SKM-1 (cell line): ENCODE results near the gene GLI3.
A peak's percentile ranks its signal among the peaks of the same experiment; 100 is the strongest.

ENCODE experiments used
- DNase-seq: peaks from one replicate; lab custom pipeline; 2025; ENCODE audit not compliant: unreplicated experiment; lab: John Stamatoyannopoulos, UW

GLI3 gene

DNA sequence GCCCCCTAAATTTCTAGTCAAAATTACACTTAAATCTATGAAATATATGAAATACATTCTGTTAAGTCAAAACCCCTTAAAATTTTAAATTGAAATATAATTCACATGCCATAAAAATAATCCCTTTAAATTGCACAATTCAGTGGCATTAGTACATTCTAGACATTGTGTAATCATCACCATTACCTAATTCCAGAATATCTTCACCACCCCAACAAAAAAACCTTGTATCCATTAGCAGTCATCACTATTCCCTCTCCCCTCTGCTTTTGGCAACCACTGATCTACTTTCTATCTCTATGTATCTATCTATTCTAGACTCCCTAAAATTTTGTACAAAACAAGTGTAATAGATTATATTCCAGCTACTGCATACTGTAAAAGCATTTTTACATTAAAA lies 261.2 kb downstream of the GLI3 start:
- no peak for DNase-seq

- DNase-seq, result no peak
Observed at GRCh38 chr7:41974870-41975557, 262.0 kb downstream of the GLI3 start.

DNA sequence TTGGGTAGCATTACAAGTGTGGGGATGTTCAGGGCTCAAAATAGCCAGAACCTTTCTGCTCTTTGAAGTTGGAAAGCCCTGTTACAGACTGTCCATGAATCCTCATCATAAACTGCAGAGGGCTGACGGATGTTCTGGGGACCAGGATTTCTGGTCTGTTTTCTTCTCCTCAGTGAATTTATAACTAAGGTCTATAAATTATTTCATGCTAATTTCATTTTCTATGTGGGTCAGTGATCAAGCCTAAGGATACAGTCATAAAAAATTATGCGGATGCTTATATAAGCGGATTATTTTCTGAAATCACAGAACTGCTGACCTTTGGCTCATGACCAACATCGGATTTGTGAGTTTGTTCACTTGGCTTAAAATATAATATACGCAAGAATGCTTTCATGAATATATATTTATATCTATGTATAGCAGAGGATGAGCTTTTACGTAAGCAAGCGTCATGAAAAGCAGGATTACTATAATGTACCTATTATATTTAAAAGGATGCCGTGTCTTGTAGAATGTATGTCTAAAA lies 263.7 kb downstream of the GLI3 start:
- DNase-seq, result no peak

GRCh38 chr7:41972776-41973175 lies 264.2 kb downstream of the GLI3 start:
- DNase-seq, result no peak

DNA sequence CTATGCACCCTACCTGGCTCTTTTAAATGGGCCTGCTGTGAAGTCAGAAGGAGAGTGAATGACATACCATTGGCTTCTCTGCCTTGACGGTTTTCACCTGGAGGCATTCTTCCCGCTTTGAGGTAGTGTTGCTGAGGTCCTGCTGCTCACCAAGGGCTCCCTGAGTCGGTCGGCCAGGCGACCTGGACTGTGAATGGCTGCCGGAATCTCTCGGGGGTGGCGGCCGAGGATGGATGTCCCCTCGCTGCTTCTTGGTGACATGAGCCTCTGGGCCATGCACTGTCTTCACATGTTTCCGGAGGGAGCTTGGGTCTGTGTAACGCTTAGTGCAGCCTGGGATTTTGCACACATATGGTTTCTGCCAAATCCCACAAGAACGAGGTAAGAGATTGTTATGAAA lies 264.7 kb downstream of the GLI3 start:
- DNase-seq, result no peak

- no peak for DNase-seq
Observed at GRCh38 chr7:41971640-41972187, 265.3 kb downstream of the GLI3 start.

DNA sequence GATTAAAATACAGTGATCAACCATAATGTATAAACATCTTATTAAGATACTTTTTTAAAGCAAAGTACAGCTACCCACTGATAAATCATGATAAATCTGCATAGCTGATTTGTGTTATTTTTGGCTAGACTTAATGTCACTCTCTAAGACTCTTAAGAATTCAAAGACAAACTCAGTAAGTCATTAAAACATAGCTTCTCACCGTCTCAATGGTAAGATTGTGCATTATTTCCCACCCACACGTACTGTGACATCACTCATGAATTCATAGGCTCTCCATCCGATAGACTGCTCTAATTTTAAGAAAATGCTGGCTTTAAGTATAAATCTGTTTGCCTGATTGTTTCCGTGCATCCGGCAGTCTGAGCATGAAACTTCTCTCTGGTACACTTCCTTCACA lies 266.1 kb downstream of the GLI3 start:
- DNase-seq, result no peak

DNA sequence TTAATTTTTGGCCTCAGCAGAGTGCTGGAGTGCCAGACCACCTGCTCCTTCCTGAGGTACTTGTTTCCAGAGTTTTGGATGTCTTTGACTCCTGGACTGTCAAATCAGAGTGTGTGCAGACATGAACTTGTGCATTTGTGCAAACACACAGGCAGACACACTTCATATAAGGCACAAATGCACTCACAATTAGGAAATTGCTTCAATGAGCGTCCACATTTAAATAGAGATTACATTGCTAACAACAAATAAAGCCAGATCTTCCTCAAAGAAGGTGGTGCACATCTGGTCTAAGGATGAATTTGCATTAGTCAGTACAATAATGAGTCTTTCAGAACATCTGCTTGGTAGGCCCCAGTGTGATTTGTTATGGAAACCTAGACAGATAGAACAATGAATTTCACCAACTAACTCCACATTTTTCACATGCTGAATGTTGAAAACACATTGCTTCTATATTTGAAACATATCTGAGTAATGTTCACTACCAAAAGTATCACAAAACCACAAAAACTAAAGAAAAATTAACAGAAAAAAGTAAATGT lies 267.4 kb downstream of the GLI3 start:
- no peak for DNase-seq

DNA sequence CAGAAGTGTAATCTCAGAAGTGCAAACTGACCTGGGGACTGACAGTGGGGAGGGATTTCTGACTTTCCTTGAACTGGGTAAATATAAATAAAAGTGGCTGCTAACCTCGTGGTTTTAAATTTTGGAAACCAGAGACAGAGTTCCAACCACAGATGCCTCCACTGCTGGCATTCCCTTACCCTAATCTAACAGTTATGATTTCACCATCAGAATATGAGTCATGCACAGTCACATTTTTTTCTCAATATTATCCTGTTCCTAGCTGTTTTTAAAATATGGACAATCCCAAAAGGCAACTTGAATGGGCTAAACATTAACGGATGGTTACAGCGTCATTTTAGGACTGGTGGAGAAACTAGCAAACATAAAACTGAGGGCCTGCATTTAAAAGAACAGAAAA lies 269.9 kb downstream of the GLI3 start:
- DNase-seq, result no peak

DNA sequence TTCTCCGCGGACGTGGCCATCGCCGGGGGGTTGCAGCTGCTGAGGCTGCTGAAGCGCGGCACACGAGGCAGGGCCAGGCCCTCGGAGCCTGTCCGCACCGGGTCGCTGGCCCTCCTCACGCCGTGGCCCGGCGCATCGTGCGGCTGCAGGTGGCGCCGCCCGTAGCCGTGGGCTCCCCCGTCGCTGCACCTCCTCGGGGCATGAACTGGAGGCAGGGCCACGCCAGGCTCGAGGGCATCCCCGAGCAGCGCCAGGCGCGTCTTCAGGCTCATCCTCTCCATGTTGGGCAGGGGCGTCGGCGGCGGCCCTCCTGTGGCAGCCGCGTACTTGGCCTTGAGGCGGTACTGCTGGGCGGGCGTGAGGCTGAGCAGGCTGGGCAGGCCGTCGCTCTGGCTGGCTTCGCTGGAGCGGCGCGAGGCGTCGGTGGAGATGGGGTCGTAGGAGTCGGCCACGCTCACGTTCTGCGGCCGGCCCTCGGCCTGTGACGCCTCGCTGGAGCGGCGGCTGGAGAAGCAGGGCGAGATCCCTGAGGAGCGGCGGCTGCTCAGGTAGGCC lies 271.0 kb downstream of the GLI3 start:
- DNase-seq, result no peak

- no peak for DNase-seq
Observed at GRCh38 chr7:41964849-41965745, 271.9 kb downstream of the GLI3 start.

DNA sequence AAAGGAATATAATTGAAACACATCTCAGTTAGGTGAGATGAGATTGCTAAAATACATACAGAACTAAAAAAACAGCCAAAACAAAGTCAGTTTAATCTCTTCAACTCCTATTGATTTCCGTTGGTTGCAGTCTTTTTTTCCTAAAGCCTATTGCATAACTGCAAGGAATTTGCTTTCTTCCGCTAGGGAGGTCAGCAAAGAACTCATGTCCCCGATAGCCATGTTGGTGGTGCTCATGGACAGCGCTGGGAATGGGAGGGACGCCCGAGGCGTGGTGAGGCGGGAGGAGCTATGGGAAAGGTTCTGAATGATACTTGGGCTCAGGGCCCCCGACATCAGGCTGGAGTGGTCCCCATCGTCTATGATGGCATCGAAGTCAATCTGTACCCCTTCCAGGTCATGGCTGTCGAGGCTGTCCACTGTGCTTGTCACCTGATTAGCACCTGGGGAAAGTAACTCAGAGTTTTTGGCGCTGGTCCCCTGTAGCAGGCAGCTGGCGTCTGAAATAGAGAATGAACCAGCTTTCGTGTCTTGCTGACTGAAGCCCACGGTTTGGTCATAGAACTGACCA lies 272.7 kb downstream of the GLI3 start:
- DNase-seq, result no peak

GRCh38 chr7:41956705-41957104 lies 280.3 kb downstream of the GLI3 start:
- no peak for DNase-seq

- DNase-seq, result peak; percentile 51
Observed at GRCh38 chr7:41955893-41956675, 280.9 kb downstream of the GLI3 start.

- no peak for DNase-seq
Observed at GRCh38 chr7:41955451-41955850, 281.6 kb downstream of the GLI3 start.

GRCh38 chr7:41954976-41955375 lies 282.0 kb downstream of the GLI3 start:
- no peak for DNase-seq

GRCh38 chr7:41948503-41948902 lies 288.5 kb downstream of the GLI3 start:
- DNase-seq, result no peak

- DNase-seq, result peak; percentile 60
Observed at GRCh38 chr7:41943094-41943577, 293.9 kb downstream of the GLI3 start.

- DNase-seq, result no peak
Observed at GRCh38 chr7:41942468-41943093, 294.4 kb downstream of the GLI3 start.
